ENCODE measurements around the gene AKAP10. TPM values are rescaled to one million over a fixed set of nuclear protein-coding genes. Genes with fewer than 3 reads are reported as not detected.
"Not testable (repeated sequence)": the region's sequence is repeated elsewhere in the genome, so short reads cannot be mapped to it uniquely, and the experiment has no call there.

The AKAP10 gene
- total RNA-seq, 1 donor from 2014 or later = 29.8 TPM

DNA sequence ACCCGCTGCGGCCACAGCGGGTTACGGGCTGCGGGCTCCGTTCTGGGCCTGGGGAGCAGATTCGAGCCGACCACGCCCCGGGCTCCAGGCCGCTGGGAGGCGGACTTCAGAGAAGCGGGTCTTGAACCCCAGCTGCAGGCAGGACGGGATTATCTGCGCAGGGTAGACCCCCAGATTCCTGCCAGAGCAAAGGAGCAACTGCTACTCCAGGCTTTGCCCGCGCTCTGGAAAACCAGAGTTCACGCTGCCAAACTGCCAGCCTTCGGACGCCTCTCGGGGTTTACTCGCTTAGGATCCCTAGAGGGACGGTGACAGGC lies 109.6 kb downstream of the AKAP10 start:
- peak overlapping the region; percentile 75 for H3K4me3 Mint-ChIP-seq (ENCODE audit: unreplicated experiment)
- H3K4me1 Mint-ChIP-seq (ENCODE audit: low read depth, unreplicated experiment) = peaks cover 1% of the 10 kb centered on the region

DNA sequence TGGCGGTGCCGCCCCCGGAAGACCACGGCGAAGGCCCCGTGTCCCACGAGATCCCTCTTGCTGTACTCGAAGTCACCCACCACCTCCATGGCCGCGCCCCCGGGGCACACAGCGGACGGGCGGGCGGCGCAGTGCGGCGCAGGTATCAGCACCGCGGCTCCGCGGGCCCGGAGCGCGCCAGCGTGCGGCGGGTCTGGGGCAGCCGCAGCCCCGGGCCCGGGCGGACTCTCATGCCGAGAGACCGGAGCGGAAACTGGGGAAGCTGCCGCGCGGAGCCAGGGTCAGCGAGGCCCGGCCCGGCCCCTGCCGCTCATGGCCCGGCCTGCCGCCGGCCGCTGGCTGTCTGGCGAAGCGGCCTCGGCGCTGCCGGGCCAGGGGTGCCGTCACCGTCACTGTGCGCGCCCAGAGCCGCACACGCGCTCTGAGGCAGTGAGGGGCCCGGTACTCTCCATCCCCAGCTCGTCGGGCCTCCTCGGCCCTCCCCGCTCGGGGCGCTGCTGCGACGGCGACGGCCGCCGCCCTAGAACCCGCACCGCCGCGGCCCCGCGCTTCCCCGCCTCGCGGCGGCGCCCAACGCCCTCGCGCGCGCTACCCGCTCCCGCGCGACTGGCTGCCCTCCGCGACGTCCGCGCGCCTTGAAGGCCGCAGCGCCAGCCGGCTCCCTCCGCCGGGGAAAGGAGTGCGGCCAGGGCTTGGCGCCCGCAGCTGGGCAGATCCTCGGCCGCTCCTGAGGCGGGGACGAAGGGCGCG lies 110.1 kb downstream of the AKAP10 start, which contains the start of gene ULK2:
ULK2 (minus strand) TSS at position 608 of the 750 bp plus-strand sequence; CDS start at position 89, 519 bp downstream.
- TF ChIP-seq, protein P1, sequence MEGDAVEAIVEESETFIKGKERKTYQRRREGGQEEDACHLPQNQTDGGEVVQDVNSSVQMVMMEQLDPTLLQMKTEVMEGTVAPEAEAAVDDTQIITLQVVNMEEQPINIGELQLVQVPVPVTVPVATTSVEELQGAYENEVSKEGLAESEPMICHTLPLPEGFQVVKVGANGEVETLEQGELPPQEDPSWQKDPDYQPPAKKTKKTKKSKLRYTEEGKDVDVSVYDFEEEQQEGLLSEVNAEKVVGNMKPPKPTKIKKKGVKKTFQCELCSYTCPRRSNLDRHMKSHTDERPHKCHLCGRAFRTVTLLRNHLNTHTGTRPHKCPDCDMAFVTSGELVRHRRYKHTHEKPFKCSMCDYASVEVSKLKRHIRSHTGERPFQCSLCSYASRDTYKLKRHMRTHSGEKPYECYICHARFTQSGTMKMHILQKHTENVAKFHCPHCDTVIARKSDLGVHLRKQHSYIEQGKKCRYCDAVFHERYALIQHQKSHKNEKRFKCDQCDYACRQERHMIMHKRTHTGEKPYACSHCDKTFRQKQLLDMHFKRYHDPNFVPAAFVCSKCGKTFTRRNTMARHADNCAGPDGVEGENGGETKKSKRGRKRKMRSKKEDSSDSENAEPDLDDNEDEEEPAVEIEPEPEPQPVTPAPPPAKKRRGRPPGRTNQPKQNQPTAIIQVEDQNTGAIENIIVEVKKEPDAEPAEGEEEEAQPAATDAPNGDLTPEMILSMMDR (IDR thresholded peaks at IDR 0.05; ENCODE audit: partially characterized antibody, unreplicated experiment) = no peak
- peak within 1 kb of the TSS; percentile 66 for H3K27ac Mint-ChIP-seq (ENCODE audit: unreplicated experiment)
- H3K4me3 Mint-ChIP-seq (ENCODE audit: unreplicated experiment) = peak within 1 kb of the TSS; percentile 90
- H3K4me1 Mint-ChIP-seq (ENCODE audit: low read depth, unreplicated experiment) = peaks cover 1% of the 10 kb centered on the region
- peaks cover 4% of the 10 kb centered on the region for H3K9me3 Mint-ChIP-seq (ENCODE audit: unreplicated experiment)
- H3K36me3 Mint-ChIP-seq (ENCODE audit: unreplicated experiment) = no peaks in the 10 kb centered on the region
- DNase-seq = peak; percentile 82
- peaks cover 7% of the 10 kb centered on the region for H3K27me3 Mint-ChIP-seq (ENCODE audit: unreplicated experiment)

More for the DNA sequence above, 109.6 kb downstream of the AKAP10 start:
- peaks cover 7% of the 10 kb centered on the region for H3K27me3 Mint-ChIP-seq (ENCODE audit: unreplicated experiment)
- DNase-seq = no peak
- TF ChIP-seq, protein P1 (IDR thresholded peaks at IDR 0.05; ENCODE audit: partially characterized antibody, unreplicated experiment) = no peak
- peak overlapping the region; percentile 38 for H3K27ac Mint-ChIP-seq (ENCODE audit: unreplicated experiment)
- H3K36me3 Mint-ChIP-seq (ENCODE audit: unreplicated experiment) = no peaks in the 10 kb centered on the region
- H3K9me3 Mint-ChIP-seq (ENCODE audit: unreplicated experiment) = peaks cover 4% of the 10 kb centered on the region

DNA sequence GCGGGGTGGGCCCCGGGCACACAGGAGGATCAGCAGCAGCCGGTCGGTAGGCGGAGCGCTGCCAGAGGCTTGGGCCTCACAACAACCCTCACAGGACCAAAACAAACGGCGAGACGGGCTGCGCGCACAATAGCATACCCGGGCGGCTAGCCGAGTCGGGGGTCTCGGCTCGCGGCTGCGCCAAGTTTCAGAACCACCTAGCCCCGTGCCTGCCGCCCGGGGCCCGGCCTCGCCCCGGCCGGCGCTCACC lies 110.6 kb downstream of the AKAP10 start:
- H3K4me1 Mint-ChIP-seq (ENCODE audit: low read depth, unreplicated experiment) = peaks cover 1% of the 10 kb centered on the region
- H3K27me3 Mint-ChIP-seq (ENCODE audit: unreplicated experiment) = peaks cover 7% of the 10 kb centered on the region
- H3K4me3 Mint-ChIP-seq (ENCODE audit: unreplicated experiment) = peak overlapping the region; percentile 90
- peak; percentile 77 for DNase-seq
- peak overlapping the region; percentile 66 for H3K27ac Mint-ChIP-seq (ENCODE audit: unreplicated experiment)
- peaks cover 4% of the 10 kb centered on the region for H3K9me3 Mint-ChIP-seq (ENCODE audit: unreplicated experiment)
- H3K36me3 Mint-ChIP-seq (ENCODE audit: unreplicated experiment) = no peaks in the 10 kb centered on the region
- TF ChIP-seq, protein P1 (IDR thresholded peaks at IDR 0.05; ENCODE audit: partially characterized antibody, unreplicated experiment) = no peak

DNA sequence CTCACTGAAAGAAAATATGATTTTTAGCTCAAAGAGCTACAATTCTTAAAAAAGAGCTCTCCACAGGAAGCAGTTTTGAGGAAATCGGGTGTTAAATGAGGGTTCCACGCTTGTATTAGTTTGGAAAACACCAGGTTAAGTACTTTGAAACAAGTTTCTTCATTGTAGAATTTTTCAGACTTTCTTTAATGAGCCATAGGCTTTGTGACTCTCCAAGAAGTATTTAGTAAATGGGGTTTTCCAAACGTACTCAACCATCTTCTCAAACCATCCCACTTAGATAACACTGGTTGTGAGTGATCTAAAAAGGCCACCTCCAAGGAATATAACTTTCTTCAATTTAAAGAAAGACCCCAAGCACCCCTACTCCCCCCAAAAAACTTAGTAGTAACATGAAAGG lies 112.6 kb downstream of the AKAP10 start:
- no peak for DNase-seq
- H3K36me3 Mint-ChIP-seq (ENCODE audit: unreplicated experiment) = no peaks in the 10 kb centered on the region
- TF ChIP-seq, protein P1 (IDR thresholded peaks at IDR 0.05; ENCODE audit: partially characterized antibody, unreplicated experiment) = no peak
- no peak overlapping the region for H3K27ac Mint-ChIP-seq (ENCODE audit: unreplicated experiment)
- H3K4me1 Mint-ChIP-seq (ENCODE audit: low read depth, unreplicated experiment) = peaks cover 1% of the 10 kb centered on the region
- H3K4me3 Mint-ChIP-seq (ENCODE audit: unreplicated experiment) = no peak overlapping the region
- H3K27me3 Mint-ChIP-seq (ENCODE audit: unreplicated experiment) = peaks cover 3% of the 10 kb centered on the region
- H3K9me3 Mint-ChIP-seq (ENCODE audit: unreplicated experiment) = peaks cover 4% of the 10 kb centered on the region

DNA sequence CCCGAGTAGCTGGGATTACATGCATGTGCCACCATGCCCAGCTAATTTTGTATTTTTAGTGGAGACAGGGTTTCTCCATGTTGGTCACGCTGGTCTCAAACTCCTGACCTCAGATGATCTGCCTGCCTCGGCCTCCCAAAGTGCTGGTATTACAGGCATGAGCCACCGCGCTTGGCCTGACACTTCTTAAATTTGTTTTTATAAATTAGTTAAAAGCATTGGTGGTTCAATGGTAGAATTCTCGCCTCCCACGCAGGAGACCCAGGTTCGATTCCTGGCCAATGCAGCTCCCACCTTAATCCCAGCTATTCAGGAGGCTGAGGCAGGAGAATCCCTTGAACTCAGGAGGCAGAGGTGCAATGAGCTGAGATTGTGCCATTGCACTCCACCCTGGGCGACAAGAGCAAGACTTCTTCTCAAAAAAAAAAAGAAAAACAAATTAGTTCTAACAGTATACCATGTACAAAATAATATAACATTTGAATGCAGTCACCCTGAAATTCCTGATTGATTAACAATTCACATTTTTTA lies 116.9 kb downstream of the AKAP10 start:
- H3K27ac Mint-ChIP-seq (ENCODE audit: unreplicated experiment); H3K36me3 Mint-ChIP-seq (ENCODE audit: unreplicated experiment); H3K27me3 Mint-ChIP-seq (ENCODE audit: unreplicated experiment); H3K4me3 Mint-ChIP-seq (ENCODE audit: unreplicated experiment); H3K9me3 Mint-ChIP-seq (ENCODE audit: unreplicated experiment); H3K4me1 Mint-ChIP-seq (ENCODE audit: low read depth, unreplicated experiment); DNase-seq: not testable (repeated sequence)

All from glutamatergic neuron (in vitro differentiated cells).